H9 (cell line): ENCODE results near the gene DNAAF6. TPM values are rescaled to one million over a fixed set of nuclear protein-coding genes. Genes with fewer than 3 reads are reported as not detected.

ENCODE experiments used
- DNase-seq: peaks from one replicate; pipeline ENCODE4 v3.0.0-alpha.2; 2017
- H2AFZ ChIP-seq: one replicate; pipeline ENCODE4 v1.6.1; 2013; ENCODE audit warnings: mild to moderate bottlenecking, low read length, control low read depth, moderate library complexity
- H2AK5ac ChIP-seq: 2 replicates; pipeline ENCODE4 v1.6.1; 2013; ENCODE audit warnings: low read length, control low read depth, mixed read lengths; ENCODE audit not compliant: insufficient read length
- H2BK120ac ChIP-seq: one replicate; pipeline ENCODE4 v1.6.1; 2013; ENCODE audit warnings: low read depth, mild to moderate bottlenecking, low read length, control low read depth, inconsistent platforms; ENCODE audit not compliant: poor library complexity, severe bottlenecking
- H2BK12ac ChIP-seq: 2 replicates; pipeline ENCODE4 v1.6.1; 2013; ENCODE audit warnings: low read length, control low read depth, mixed read lengths, low read depth; ENCODE audit not compliant: insufficient read length
- H2BK15ac ChIP-seq: 2 replicates; pipeline ENCODE4 v1.6.1; 2013; ENCODE audit warnings: low read depth, low read length, control low read depth
- H2BK20ac ChIP-seq: one replicate; pipeline ENCODE4 v1.6.1; 2013; ENCODE audit warnings: low read depth, mild to moderate bottlenecking, low read length, control low read depth, inconsistent platforms; ENCODE audit not compliant: poor library complexity, severe bottlenecking
- H2BK5ac ChIP-seq: 2 replicates; pipeline ENCODE4 v1.6.1; 2013; ENCODE audit warnings: low read length, control low read depth, mixed read lengths; ENCODE audit not compliant: insufficient read length
- H3K14ac ChIP-seq: 2 replicates; pipeline ENCODE4 v1.6.1; 2013; ENCODE audit warnings: low read length, control low read depth; ENCODE audit not compliant: insufficient read depth
- H3K18ac ChIP-seq: 2 replicates; pipeline ENCODE4 v1.6.1; 2013; ENCODE audit warnings: low read depth, mild to moderate bottlenecking, mixed read lengths, low read length, control low read depth; ENCODE audit not compliant: insufficient read length
- H3K23ac ChIP-seq: 2 replicates; pipeline ENCODE4 v1.6.1; 2013; ENCODE audit warnings: low read length, control low read depth, mixed read lengths, low read depth; ENCODE audit not compliant: insufficient read length
- H3K23me2 ChIP-seq: 2 replicates; pipeline ENCODE4 v1.6.1; 2013; ENCODE audit warnings: low read depth, mild to moderate bottlenecking, mixed read lengths, low read length, control low read depth; ENCODE audit not compliant: insufficient read length, poor library complexity, severe bottlenecking
- H3K27ac ChIP-seq: 2 replicates; pipeline ENCODE4 v1.5.1; 2013; ENCODE audit warnings: low read length, control low read depth, mixed read lengths, low read depth; ENCODE audit not compliant: insufficient read length
- H3K27me3 ChIP-seq: 2 replicates; pipeline ENCODE4 v1.6.1; 2013; ENCODE audit warnings: low read length, control low read depth, inconsistent platforms; ENCODE audit not compliant: insufficient read depth
- H3K4ac ChIP-seq: 2 replicates; pipeline ENCODE4 v1.6.1; 2013; ENCODE audit warnings: low read depth, mild to moderate bottlenecking, control low read depth, inconsistent platforms, low read length, moderate library complexity
- H3K4me1 ChIP-seq: 2 replicates; pipeline ENCODE4 v1.6.1; 2013; ENCODE audit warnings: low read length, control low read depth, inconsistent platforms; ENCODE audit not compliant: insufficient read depth
- H3K4me2 ChIP-seq: 2 replicates; pipeline ENCODE4 v1.6.1; 2013; ENCODE audit warnings: low read length, control low read depth, mixed read lengths; ENCODE audit not compliant: insufficient read length, insufficient read depth
- H3K56ac ChIP-seq: 2 replicates; pipeline ENCODE4 v1.6.1; 2013; ENCODE audit warnings: low read depth, mild to moderate bottlenecking, mixed read lengths, low read length, control low read depth; ENCODE audit not compliant: insufficient read length
- H3K79me1 ChIP-seq: 2 replicates; pipeline ENCODE4 v1.6.1; 2013; ENCODE audit warnings: low read depth, mild to moderate bottlenecking, moderate library complexity, low read length, control low read depth, inconsistent platforms; ENCODE audit not compliant: insufficient read depth, poor library complexity, severe bottlenecking
- H3K79me2 ChIP-seq: 2 replicates; pipeline ENCODE4 v1.6.1; 2013; ENCODE audit warnings: low read length, control low read depth, inconsistent platforms; ENCODE audit not compliant: insufficient read depth
- H3K9ac ChIP-seq: 2 replicates; pipeline ENCODE4 v1.6.1; 2013; ENCODE audit warnings: low read length, control low read depth, mixed read lengths; ENCODE audit not compliant: insufficient read length; ENCODE audit errors: extremely low read depth
- H3K9me3 ChIP-seq: one replicate; pipeline ENCODE4 v1.6.1; 2013; ENCODE audit warnings: low read depth, low read length, inconsistent platforms; ENCODE audit not compliant: control insufficient read depth
- H3T11ph ChIP-seq: one replicate; pipeline ENCODE4 v1.6.1; 2013; ENCODE audit warnings: mild to moderate bottlenecking, low read length, control low read depth, inconsistent platforms
- H4K20me1 ChIP-seq: one replicate; pipeline ENCODE4 v1.6.1; 2013; ENCODE audit not compliant: control insufficient read depth, insufficient read length, insufficient read depth
- H4K5ac ChIP-seq: 2 replicates; pipeline ENCODE4 v1.6.1; 2013; ENCODE audit warnings: low read depth, mild to moderate bottlenecking, mixed read lengths, low read length, control low read depth; ENCODE audit not compliant: insufficient read length
- H4K8ac ChIP-seq: replicated peaks from 2 replicates; pipeline ENCODE4 v1.6.1; 2013; ENCODE audit warnings: low read length, control low read depth, mixed read lengths, low read depth; ENCODE audit not compliant: insufficient read length
- H4K91ac ChIP-seq: 2 replicates; pipeline ENCODE4 v1.6.1; 2013; ENCODE audit warnings: low read depth, mild to moderate bottlenecking, moderate library complexity, mixed read lengths, low read length, control low read depth; ENCODE audit not compliant: insufficient read length
- H3K27ac Mint-ChIP-seq, 3 experiments: 2 replicates in 2 of 3; 3 replicates in 1 of 3; pipeline ENCODE4 v1.8.0; 2020 to 2021; ENCODE audit warnings: mixed read lengths in 3 of 3, mild to moderate bottlenecking in 1 of 3, moderate library complexity in 1 of 3
- H3K27me3 Mint-ChIP-seq: 2 replicates; pipeline ENCODE4 v1.8.0; 2021; ENCODE audit warnings: low read depth, mild to moderate bottlenecking, moderate library complexity, mixed read lengths
- H3K36me3 Mint-ChIP-seq, 3 experiments: 2 replicates in 2 of 3; 3 replicates in 1 of 3; pipeline ENCODE4 v1.8.0; 2020 to 2021; ENCODE audit warnings: low read depth in 3 of 3, mixed read lengths in 3 of 3; ENCODE audit not compliant: insufficient read depth in 1 of 3
- H3K4me1 Mint-ChIP-seq, 2 experiments: 2 replicates each; pipeline ENCODE4 v1.8.0; 2020; ENCODE audit warnings: mixed read lengths in 2 of 2
- H3K4me3 Mint-ChIP-seq, 2 experiments: 2 replicates in 1 of 2; 3 replicates in 1 of 2; pipeline ENCODE4 v1.8.0; 2020 to 2021; ENCODE audit warnings: mild to moderate bottlenecking in 2 of 2, mixed read lengths in 2 of 2, moderate library complexity in 1 of 2
- H3K9me3 Mint-ChIP-seq, 2 experiments: 2 replicates in 1 of 2; 3 replicates in 1 of 2; pipeline ENCODE4 v1.8.0; 2020; ENCODE audit warnings: mild to moderate bottlenecking in 2 of 2, mixed read lengths in 2 of 2, moderate library complexity in 1 of 2
- CTCF ChIP-seq: fragments of 200-600 bp; sonication (generic); conservative IDR thresholded peaks from 3 replicates; pipeline ENCODE4 v1.8.0; 2021; ENCODE audit warnings: antibody characterized with exemption, mild to moderate bottlenecking
- WGBS: extraction: QIAGEN DNeasy Blood & Tissue Kit; methylation state at CpG from one replicate; pipeline ENCODE4 v1.1.7; 2013; ENCODE audit warnings: missing lambda C conversion rate, low lambda C conversion rate, mixed read lengths; ENCODE audit not compliant: insufficient read length; ENCODE audit errors: extremely low coverage; 5-methylcytosine and 5-hydroxymethylcytosine counted together
- total RNA-seq: library from RNA; stranded (reverse); gene quantifications from 2 replicates; pipeline ENCODE4 v1.2.1, GENCODE V29; 2021

The DNAAF6 gene
- total RNA-seq, 1 experiment from 2014 or later, result not detected

- Mint-ChIP-seq H3K9me3 (peaks cover 0 to 16% of the 10 kb centered on the region in 2 experiments; a peak in 3 of 5 replicates), H3K4me1 (peaks cover 6 to 16% of the 10 kb centered on the region in 2 experiments), H3K4me3 (no peak overlapping the region), H3K27ac (no peak overlapping the region), H3K27me3 (no peaks in the 10 kb centered on the region), H3K36me3 (no peaks in the 10 kb centered on the region; a peak in 1 of 7 replicates)
- Histone ChIP-seq H3K9me3 (no peaks in the 10 kb centered on the region), H2BK12ac (no peak overlapping the region), H2AK5ac (no peak overlapping the region), H4K20me1 (no peaks in the 10 kb centered on the region), H3K18ac (no peak overlapping the region), H3K4me2 (no peak overlapping the region), H4K5ac (no peak overlapping the region), H4K8ac (no peak overlapping the region), H2BK15ac (no peak overlapping the region), H3K27me3 (no peaks in the 10 kb centered on the region; the same call in 1 of the 2 replicates), H3K23me2 (no peaks in the 10 kb centered on the region), H3K4me1 (peaks cover 2% of the 10 kb centered on the region; the same call in 1 of the 2 replicates), H3K9ac (no peak overlapping the region), H2BK120ac (no peak overlapping the region), H2BK20ac (no peak overlapping the region), H3K14ac (no peak overlapping the region), H2AFZ (no peak overlapping the region), H3K23ac (no peak overlapping the region), H4K91ac (no peak overlapping the region), H3K27ac (no peak overlapping the region), H3K79me2 (no peaks in the 10 kb centered on the region), H3K4ac (no peak overlapping the region), H3K56ac (no peak overlapping the region), H2BK5ac (no peak overlapping the region), H3K79me1 (no peaks in the 10 kb centered on the region), H3T11ph (no peak overlapping the region)
- no peak for DNase-seq
- TF ChIP-seq CTCF, result no peak
- WGBS, result no CpG with 5 or more reads among the region's 7 CpGs
Observed at GRCh38 chrX:107207089-107207488, 678 bp downstream of the DNAAF6 start.
